Anterior cingulate cortex (tissue), 58 donors: ENCODE results near the gene CST9L.
"Not testable (repeated sequence)": the region's sequence is repeated elsewhere in the genome, so short reads cannot be mapped to it uniquely, and the experiment has no call there.

ENCODE experiments used
- DNase-seq, 58 donors: peaks; one replicate each; lab custom pipeline; 2025; lab: John Stamatoyannopoulos, UW

CST9L gene

GRCh38 chr20:23587631-23588030, 19.3 kb upstream of the CST9L start:
- no peak for DNase-seq

DNA sequence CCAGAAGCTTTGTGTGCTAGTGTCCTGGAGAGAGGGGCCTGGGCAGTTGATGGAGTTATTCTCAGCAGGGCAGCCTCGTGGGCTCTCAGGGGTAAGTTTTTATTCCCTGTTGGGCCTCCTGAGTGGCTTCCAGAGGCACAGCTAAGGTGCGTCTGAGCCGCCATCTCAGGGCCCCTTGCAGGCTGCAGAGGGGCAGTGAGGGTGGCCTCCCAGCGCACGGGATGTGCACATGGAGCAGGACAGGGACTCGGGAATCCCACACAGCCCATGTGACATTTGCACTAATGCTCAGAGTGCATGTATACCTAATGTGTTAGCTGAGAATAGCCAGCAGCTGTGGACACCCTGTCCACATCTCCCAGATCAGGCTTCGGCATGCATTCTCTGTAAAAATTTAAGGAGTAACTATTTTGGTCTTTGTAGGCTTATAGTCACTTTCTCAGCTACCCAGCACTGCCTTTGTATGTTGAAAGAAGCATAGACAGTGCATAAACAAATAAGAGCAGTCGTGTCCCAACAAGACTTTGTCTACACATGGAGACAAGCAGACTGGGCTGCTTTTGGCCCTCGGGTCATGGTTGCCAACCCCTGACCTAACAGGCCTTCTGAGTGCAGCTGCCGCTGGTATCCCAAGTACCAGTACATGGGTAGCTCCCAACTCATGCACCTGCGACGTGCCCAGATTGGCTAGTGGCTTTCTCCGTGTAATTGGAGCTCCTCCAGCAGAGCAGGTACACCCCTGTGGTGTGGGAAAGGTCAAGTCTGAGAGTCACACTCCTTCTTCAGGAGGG, 18.6 kb upstream of the CST9L start:
- no peak for DNase-seq

- no peak for DNase-seq
Measured at GRCh38 chr20:23585808-23586734, 17.8 kb upstream of the CST9L start.

GRCh38 chr20:23585449-23585807, 17.1 kb upstream of the CST9L start:
- DNase-seq, result no peak

DNA sequence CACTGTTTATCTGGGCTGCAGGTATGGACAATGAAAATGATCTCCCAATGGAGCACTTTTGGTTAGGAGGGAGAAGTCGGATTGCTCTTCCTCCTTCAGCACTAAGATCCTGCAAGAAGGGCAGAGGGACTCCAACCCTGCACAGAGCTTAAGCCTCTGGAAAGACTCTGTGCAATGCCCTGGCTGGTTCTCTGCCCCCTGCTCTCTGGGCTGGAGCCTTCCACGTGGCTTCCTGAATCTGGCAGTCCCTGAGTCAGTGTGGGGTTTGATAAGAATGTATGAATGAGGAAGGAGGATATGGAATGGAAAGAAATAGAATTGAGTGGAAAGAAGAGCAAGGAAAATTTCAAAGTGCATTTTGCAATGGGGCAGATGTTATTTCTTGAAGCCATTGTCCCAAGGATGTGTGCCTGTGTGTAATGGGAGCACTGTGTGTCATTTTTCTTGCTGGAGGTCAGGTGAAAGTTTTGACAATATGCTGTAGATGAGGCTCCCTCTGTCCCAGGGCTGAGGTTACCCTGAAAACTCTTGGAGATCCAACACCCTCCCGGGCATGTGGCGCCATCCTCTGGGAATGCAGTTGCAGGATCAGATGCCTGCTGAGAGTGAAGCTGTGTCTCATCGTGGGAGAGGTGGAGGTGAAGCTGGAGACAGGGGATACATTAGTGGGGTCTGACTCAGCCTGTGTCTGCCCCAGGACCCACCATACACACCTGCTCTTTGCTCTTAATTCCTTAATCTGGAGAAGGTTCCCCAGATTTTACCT, 16.3 kb upstream of the CST9L start:
- no peak for DNase-seq

DNA sequence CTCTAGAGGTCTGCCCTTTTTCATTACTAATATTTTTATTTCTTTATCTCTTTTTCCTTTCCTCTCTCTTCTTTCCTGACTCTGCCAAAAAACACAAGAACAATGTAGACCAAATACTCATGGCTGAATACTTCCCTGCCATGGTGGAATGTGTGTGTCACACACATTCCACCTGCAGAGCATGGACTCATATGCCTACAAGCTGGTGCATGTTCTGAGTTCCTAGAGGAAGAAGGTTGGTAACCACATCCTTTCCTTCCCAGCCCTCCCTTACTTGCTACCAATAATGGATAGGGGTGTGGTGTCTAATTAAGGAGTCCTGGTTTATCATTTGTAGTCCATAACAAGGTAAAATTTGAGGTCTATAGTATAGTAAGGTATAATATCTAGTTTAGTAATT, 15.2 kb upstream of the CST9L start:
- no peak for DNase-seq

GRCh38 chr20:23582293-23582692, 14.0 kb upstream of the CST9L start:
- DNase-seq, result no peak

GRCh38 chr20:23581833-23582232, 13.5 kb upstream of the CST9L start:
- not testable (repeated sequence) for DNase-seq

- DNase-seq, result no peak
Measured at GRCh38 chr20:23574977-23575376, 6.7 kb upstream of the CST9L start.

GRCh38 chr20:23570178-23570760, 2.0 kb upstream of the CST9L start:
- DNase-seq, result no peak

DNA sequence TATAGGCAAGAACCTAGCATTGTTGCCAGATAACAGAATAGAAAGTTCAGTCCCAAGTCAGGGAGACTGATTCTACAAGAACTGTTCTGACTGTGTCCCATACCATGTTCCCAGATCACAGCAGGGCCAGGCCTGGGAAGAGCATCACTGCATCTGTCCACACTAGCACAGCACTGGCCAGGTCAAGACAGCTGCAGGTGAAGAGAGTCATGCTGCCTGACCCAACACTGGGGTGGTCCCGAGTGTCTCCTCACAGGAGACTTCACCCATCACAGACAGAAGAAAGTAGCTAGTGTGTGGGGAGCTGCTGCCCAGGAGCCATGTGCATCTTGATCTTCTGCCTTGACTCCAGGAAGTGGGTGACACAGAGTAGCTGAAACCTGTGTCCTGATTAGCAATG, 1.3 kb upstream of the CST9L start:
- DNase-seq, result no peak

- no peak for DNase-seq
Measured at GRCh38 chr20:23568971-23569330, 667 bp upstream of the CST9L start.

DNA sequence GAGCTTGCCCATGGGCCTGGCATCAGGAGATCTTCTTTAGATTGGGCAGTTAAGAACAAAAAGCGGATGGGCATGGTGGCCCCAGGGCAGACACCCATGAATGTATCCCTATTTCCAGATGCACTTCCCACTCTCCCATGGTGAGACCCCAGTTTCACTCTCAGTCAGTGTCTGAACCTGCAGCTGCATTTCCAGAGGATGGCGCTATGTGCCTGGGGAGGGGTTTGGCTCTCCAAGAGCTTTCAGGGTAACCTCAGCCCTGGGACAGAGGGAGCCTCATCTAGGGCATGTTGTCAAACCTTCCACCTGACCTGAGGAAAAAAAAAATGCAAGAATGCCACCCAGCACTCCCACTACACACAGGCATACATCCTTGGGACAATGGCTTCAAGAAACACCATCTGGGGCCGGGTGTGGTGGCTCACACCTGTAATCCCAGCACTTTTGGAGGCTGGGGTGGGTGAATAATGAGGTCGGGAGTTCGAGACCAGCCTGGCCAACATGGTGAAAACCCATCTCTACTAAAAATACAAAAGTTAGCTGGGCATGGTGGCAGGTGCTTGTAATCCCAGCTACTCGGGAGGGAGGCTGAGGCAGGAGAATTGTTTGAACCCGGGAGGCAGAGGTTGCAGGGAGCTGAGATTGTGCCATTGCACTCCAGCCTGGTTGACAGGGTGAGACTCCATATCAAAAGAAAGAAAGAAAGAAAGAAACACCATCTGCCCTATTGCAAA, 1.9 kb downstream of the CST9L start:
- no peak for DNase-seq

DNA sequence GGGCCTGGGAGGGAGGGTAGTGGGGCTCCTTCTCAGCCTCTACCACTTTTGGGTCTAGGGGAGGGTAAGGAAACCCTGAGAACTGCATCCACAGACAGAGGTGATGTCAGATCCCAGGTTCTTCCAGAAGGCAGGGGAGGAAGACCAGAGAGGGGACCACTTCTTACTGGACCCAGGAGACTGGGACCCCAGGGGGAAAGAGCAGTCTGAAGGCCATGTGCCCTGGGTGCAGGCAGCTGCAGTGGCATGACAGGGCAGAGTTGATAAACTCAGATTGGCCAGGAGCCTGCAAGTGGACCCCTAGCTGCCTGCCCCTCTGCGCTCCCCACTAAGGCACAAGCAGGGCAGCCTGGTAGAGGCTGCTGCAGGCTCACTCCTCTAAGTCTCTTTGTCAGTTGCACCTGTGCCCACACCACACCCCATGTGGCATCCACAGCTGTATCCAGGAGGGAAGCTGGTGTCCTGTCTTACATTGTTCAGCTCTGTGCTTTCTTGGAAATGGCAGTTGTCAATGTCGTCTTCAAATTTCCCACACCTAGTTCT, 2.7 kb downstream of the CST9L start:
- no peak for DNase-seq

DNA sequence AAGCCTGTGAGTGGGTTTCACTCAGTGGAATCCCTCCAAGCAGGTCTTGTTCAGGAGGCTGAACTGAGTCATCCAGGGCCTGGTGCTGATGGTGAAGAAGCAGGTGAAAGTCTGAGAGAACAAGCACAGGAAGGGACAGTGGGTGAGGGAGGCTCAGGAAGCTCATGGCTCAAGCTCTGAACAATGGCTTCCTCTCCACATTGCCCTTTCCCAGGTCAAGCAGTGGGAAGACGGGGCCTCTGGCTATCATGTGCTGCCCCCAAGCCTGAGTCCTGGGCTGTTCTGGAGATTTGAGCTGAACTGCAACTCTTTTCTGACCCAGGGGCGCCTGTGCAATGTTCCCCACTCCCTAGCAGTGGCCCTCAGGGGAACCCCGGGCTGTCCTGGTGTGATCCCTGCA, 3.4 kb downstream of the CST9L start:
- DNase-seq, result no peak

DNA sequence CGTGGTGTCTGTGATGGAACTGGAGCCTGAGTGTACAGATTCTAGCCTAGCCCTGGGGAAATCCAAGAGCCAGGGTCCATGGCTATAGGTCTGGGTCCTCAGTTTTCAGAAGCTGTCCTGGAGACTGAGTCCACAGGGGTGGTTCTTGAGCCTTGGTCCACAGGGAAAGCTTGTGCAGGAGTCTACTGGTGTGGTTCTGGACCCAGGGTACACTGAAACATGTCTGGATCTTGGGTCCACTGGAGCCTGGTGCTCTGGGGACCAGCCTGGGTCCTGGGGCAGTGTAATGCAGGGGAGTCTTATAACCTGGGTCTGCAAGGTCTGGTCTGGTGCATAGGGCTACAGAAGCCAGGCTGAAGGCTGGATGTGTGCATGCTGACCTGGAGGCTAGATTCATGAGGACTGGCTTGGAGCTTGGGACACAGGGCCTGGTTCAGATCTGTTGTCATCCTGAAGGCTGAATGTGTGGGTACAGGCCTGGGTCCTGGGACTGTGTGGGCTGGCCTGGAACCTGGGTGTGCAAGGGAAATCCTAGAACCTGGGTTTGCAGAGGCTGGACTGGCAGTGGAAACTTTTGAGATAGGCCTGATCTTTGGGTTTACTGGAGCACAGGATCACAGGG, 5.5 kb downstream of the CST9L start:
- DNase-seq, result no peak

DNA sequence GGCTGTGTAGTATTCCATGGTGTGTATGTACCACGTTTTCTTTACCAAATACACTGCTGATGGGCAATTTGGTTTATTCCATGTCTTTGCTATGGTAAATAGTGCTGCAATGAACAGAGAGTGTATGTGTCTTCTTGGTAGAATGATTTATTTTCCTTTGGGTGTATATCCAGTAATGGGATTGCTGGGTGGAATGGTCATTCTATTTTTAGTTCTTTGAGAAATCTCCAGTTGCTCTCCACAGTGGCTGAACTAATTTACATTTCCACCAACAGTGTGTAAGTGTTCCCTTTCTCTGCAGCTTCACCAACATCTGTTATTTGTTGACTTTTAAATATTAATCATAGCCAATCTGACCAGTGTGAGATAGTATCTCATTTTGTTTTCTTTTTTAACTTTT, 13.9 kb downstream of the CST9L start:
- no peak for DNase-seq

DNA sequence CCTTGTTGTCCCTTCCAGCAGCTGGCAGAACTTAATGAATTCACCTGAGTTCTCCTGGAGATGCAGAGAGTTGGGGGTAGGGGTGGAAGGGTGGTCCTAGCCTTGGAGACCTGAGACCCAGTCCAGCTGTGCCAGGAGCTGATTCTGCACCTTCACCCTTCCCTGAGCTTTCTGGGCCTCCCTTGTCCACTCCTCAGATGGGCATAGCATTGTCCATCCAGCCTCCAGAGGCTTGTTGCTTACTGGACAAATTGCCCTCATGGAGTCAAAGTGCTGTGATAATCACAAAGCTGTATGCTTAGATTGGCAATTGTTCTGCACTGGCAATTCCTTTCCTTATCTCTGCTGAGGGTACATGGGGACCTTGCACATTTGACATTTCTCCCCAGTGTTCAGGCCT, 16.5 kb downstream of the CST9L start:
- no peak for DNase-seq

GRCh38 chr20:23551383-23551782, 16.9 kb downstream of the CST9L start:
- DNase-seq, result no peak
